IMR-90 (cell line): Measurements from ENCODE around the gene ANTXRL. TPM values are rescaled to one million over a fixed set of nuclear protein-coding genes. Genes with fewer than 3 reads are reported as not detected.

ENCODE experiments used
- ATAC-seq: fragments of 200-7000 bp; cut with Tn5 transposase; 2 replicates; pipeline ENCODE4 v1.9.1; 2020; ENCODE audit warnings: low read depth, mild to moderate bottlenecking, moderate library complexity
- BruUV-seq: library from RNA; stranded (reverse); fragments of 400-500 nt; replicated peaks from 2 replicates; lab custom pipeline; 2021; lab: Mats Ljungman, UMichigan
- CTCF ChIA-PET: fragments of 300-600 bp; formaldehyde crosslinking; extraction: SDS; loops from one replicate; lab custom pipeline; 2021; ENCODE audit warnings: antibody characterized with exemption; lab: Yijun Ruan, JAX
- POLR2A ChIA-PET: fragments of 300-600 bp; sonication (Branson Sonifier 250); formaldehyde crosslinking; loops from one replicate; lab custom pipeline; 2022; ENCODE audit warnings: antibody characterized with exemption; ENCODE audit not compliant: unreplicated experiment; lab: Charles Lee
- DNase-seq: peaks from one replicate; pipeline ENCODE4 v3.0.0; 2013
- H2AFZ ChIP-seq: replicated peaks from 2 replicates; pipeline ENCODE3; 2013; ENCODE audit warnings: low read length, mild to moderate bottlenecking; ENCODE audit not compliant: poor library complexity
- H2AK5ac ChIP-seq: 2 replicates; pipeline ENCODE4 v1.6.1; 2013; ENCODE audit warnings: low read depth, low read length, inconsistent platforms
- H2AK9ac ChIP-seq: replicated peaks from 2 replicates; pipeline ENCODE3; 2013; ENCODE audit warnings: mild to moderate bottlenecking, low read depth, low read length, moderate library complexity; ENCODE audit not compliant: poor library complexity
- H2BK120ac ChIP-seq: 2 replicates; pipeline ENCODE4 v1.6.1; 2013; ENCODE audit warnings: low read depth, low read length, inconsistent platforms
- H2BK15ac ChIP-seq: 3 replicates; pipeline ENCODE4 v1.6.1; 2013; ENCODE audit warnings: low read depth, low read length, inconsistent platforms
- H2BK20ac ChIP-seq: 2 replicates; pipeline ENCODE4 v1.6.1; 2013; ENCODE audit warnings: low read depth, mild to moderate bottlenecking, inconsistent platforms, low read length, moderate library complexity
- H2BK5ac ChIP-seq: 2 replicates; pipeline ENCODE4 v1.6.1; 2013; ENCODE audit warnings: mild to moderate bottlenecking, low read depth, low read length, inconsistent platforms; ENCODE audit not compliant: poor library complexity, severe bottlenecking
- H3K14ac ChIP-seq: replicated peaks from 2 replicates; pipeline ENCODE4 v1.6.1; 2013; ENCODE audit warnings: low read depth, low read length, inconsistent platforms
- H3K18ac ChIP-seq: 2 replicates; pipeline ENCODE4 v1.6.1; 2013; ENCODE audit warnings: low read depth, low read length, control low read depth
- H3K23ac ChIP-seq: 2 replicates; pipeline ENCODE4 v1.6.1; 2013; ENCODE audit warnings: low read depth, low read length, inconsistent platforms
- H3K27ac ChIP-seq: 2 replicates; pipeline ENCODE4 v1.5.1; 2013; ENCODE audit warnings: mild to moderate bottlenecking, control low read depth, low read length; ENCODE audit not compliant: insufficient read depth
- H3K27me3 ChIP-seq: 2 replicates; pipeline ENCODE4 v1.6.1; 2013; ENCODE audit warnings: low read length; ENCODE audit not compliant: control insufficient read depth, insufficient read depth
- H3K36me3 ChIP-seq: 2 replicates; pipeline ENCODE4 v1.6.1; 2013; ENCODE audit warnings: low read length, mixed read lengths; ENCODE audit not compliant: control insufficient read depth, insufficient read depth
- H3K4ac ChIP-seq: 2 replicates; pipeline ENCODE4 v1.6.1; 2013; ENCODE audit warnings: low read depth, low read length, inconsistent platforms
- H3K4me1 ChIP-seq: 2 replicates; pipeline ENCODE4 v1.6.1; 2013; ENCODE audit warnings: low read length, mixed read lengths; ENCODE audit not compliant: control insufficient read depth, insufficient read depth
- H3K4me2 ChIP-seq: 2 replicates; pipeline ENCODE4 v1.6.1; 2013; ENCODE audit warnings: low read depth, mild to moderate bottlenecking, control low read depth, low read length, moderate library complexity
- H3K4me3 ChIP-seq: 2 replicates; pipeline ENCODE4 v1.5.1; 2013; ENCODE audit warnings: low read depth, mild to moderate bottlenecking, control low read depth, low read length, moderate library complexity; ENCODE audit not compliant: insufficient read depth
- H3K56ac ChIP-seq: 2 replicates; pipeline ENCODE4 v1.6.1; 2013; ENCODE audit warnings: low read length, inconsistent platforms; ENCODE audit not compliant: insufficient read depth; ENCODE audit errors: extremely low read depth
- H3K79me1 ChIP-seq, 2 experiments: 2 replicates each; pipeline ENCODE4 v1.6.1; 2013; ENCODE audit warnings: low read length in 2 of 2, inconsistent platforms in 1 of 2, low read depth in 1 of 2
- H3K9ac ChIP-seq: 2 replicates; pipeline ENCODE4 v1.6.1; 2013; ENCODE audit warnings: low read depth, low read length, control low read depth
- H3K9me1 ChIP-seq: 2 replicates; pipeline ENCODE4 v1.6.1; 2013; ENCODE audit warnings: low read length, inconsistent platforms; ENCODE audit not compliant: insufficient read depth
- H3K9me3 ChIP-seq: 2 replicates; pipeline ENCODE4 v1.6.1; 2013; ENCODE audit warnings: low read length; ENCODE audit not compliant: control insufficient read depth, insufficient read depth
- H4K20me1 ChIP-seq: 2 replicates; pipeline ENCODE4 v1.6.1; 2013; ENCODE audit warnings: low read length, inconsistent platforms; ENCODE audit not compliant: insufficient read depth
- H4K5ac ChIP-seq: 2 replicates; pipeline ENCODE4 v1.6.1; 2013; ENCODE audit warnings: mild to moderate bottlenecking, low read depth, low read length, control low read depth
- H4K8ac ChIP-seq, 2 experiments: 2 replicates each; pipeline ENCODE4 v1.6.1; 2013; ENCODE audit warnings: low read depth in 2 of 2, low read length in 2 of 2, control low read depth in 1 of 2, inconsistent platforms in 1 of 2
- H4K91ac ChIP-seq: 2 replicates; pipeline ENCODE4 v1.6.1; 2013; ENCODE audit warnings: low read depth, low read length, inconsistent platforms; ENCODE audit not compliant: insufficient read depth
- CEBPB ChIP-seq: IDR thresholded peaks from 2 replicates; pipeline ENCODE4 v1.6.1; 2012; ENCODE audit warnings: low read depth, low read length, improper control_type of control experiment
- CHD1 ChIP-seq: IDR thresholded peaks from 2 replicates; pipeline ENCODE4 v1.6.1; 2012; ENCODE audit warnings: low read depth, low read length, improper control_type of control experiment
- WGBS, 2 experiments: methylation state at CpG; one replicate each; pipeline versions ENCODE4 v1.1.5 to v1.1.7; 2013; ENCODE audit warnings: missing lambda C conversion rate in 2 of 2; ENCODE audit not compliant: insufficient read length in 1 of 2; ENCODE audit errors: extremely low coverage in 2 of 2; 5-methylcytosine and 5-hydroxymethylcytosine counted together
- dilution Hi-C: fragments of 300-500 bp; cut with HindIII; formaldehyde crosslinking; loops from one replicate; pipeline ENCODE4 v1.14.3; 2018; ENCODE audit warnings: low sequenced_read_pairs; ENCODE audit not compliant: unreplicated experiment
- in situ Hi-C: fragments of 300-500 bp; cut with MboI; formaldehyde crosslinking; loops from 3 replicates; pipeline ENCODE4 v1.14.3; 2019; ENCODE audit warnings: low sequenced_read_pairs, inconsistent platforms, mixed read lengths
- intact Hi-C: fragments of 100-400 bp; cut with micrococcal nuclease; formaldehyde crosslinking; loops from 2 replicates; pipeline ENCODE4 v1.10.0; 2022
- polyA plus RNA-seq, 3 experiments: library from polyadenylated mRNA; depleted of rRNA; stranded (reverse); fragments of >200 nt; gene quantifications; 2 replicates each; pipeline ENCODE4 v1.2.3, GENCODE V29; 2012; ENCODE audit warnings: low replicate concordance in 1 of 3
- total RNA-seq: library from RNA; depleted of rRNA; stranded (reverse); fragments of >200 nt; gene quantifications from 2 replicates; pipeline ENCODE4 v1.2.3, GENCODE V29; 2012

The ANTXRL gene
- total and polyA plus RNA-seq, 2 of the 4 experiments (the other 2 are of a cell fraction), result not detected

DNA sequence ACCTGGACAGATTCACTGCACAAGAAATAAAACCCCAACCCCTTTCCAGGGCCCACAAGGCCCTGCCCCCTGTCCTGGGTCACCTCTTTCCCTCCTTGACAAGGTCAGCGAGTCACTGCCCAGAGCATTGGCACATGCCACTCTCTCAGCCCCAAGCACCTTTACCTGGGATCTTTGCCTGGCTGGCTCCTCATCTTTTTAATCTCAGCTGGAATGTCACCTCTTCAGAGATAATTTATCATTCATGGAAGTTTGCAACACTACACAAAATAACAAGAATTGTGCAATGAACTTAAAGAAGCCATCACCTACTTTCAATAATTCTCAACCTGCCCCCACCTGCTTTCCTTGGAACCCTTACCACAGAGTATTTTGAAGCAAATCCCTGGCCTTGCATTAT is 19.2 kb downstream of the ANTXRL start:
- Histone ChIP-seq H3K9ac (no peak overlapping the region), H3K9me3 (no peaks in the 10 kb centered on the region), H2AFZ (no peak overlapping the region), H2AK9ac (no peak overlapping the region), H3K27ac (no peak overlapping the region), H3K14ac (no peak overlapping the region), H3K4me2 (no peak overlapping the region), H2BK20ac (no peak overlapping the region), H4K8ac (no peak overlapping the region), H3K4me1 (peaks cover 2% of the 10 kb centered on the region; the same call in 1 of the 2 replicates), H3K27me3 (peaks cover 6% of the 10 kb centered on the region; the same call in 1 of the 2 replicates), H2BK5ac (no peak overlapping the region), H2AK5ac (no peak overlapping the region), H3K36me3 (no peaks in the 10 kb centered on the region), H4K5ac (no peak overlapping the region), H2BK15ac (no peak overlapping the region), H3K4me3 (no peak overlapping the region), H3K23ac (no peak overlapping the region), H2BK120ac (no peak overlapping the region), H3K56ac (no peak overlapping the region), H4K91ac (no peak overlapping the region), H3K4ac (no peak overlapping the region), H4K20me1 (no peaks in the 10 kb centered on the region), H3K79me1 (no peaks in the 10 kb centered on the region), H3K18ac (no peak overlapping the region), H3K9me1 (no peaks in the 10 kb centered on the region; the same call in 1 of the 2 replicates)
- ChIA-PET POLR2A (no interaction called here), CTCF (no interaction called here)
- dilution Hi-C loops, result no loop called here
- DNase-seq (no peak), ATAC-seq (no peak)
- in situ Hi-C loops, result no loop called here
- no CpG with 5 or more reads among the region's 1 CpG for WGBS, 2 experiments
- intact Hi-C loops, result no loop called here
- BruUV-seq, result no TSS peak
- TF ChIP-seq CEBPB, result 0 out of 2 replicates have a peak, but pooled peaks have one; percentile 14
- no peak for TF ChIP-seq CHD1
